ENCODE data around the gene CRLF3. TPM values are rescaled to one million over a fixed set of nuclear protein-coding genes. Genes with fewer than 3 reads are reported as not detected.
A peak's percentile ranks its signal among the peaks of the same experiment; 100 is the strongest.
"Not testable (repeated sequence)": the region's sequence is repeated elsewhere in the genome, so short reads cannot be mapped to it uniquely, and the experiment has no call there.

Gene CRLF3
- total RNA-seq: 1 to 10 TPM; 6.3 to 7.4 TPM
- long read RNA-seq, transcript CRLF3-201 (8 exons, 2,957 nt): major isoform, 11 of 18 reads
- long read RNA-seq, partial matches to known transcripts: 0 of 18 reads
- long read RNA-seq, other reads (novel, unspliced or antisense): 7 of 18 reads

- peak; percentile 99 for ATAC-seq
- intact Hi-C loops (cut with DNase I): no loop called here
Observed at GRCh38 chr17:30824356-30825145, at the start of gene CRLF3. Gene CRLF3, minus strand, starts transcription at chr17:30824692. Its CDS starts 41 bp downstream, at chr17:30824651.

GRCh38 chr17:30869005-30869404 lies 44.5 kb upstream of the CRLF3 start:
- no peak for DNase-seq
- no peak for ATAC-seq
- intact Hi-C loops (cut with DNase I): no loop called here

More at GRCh38 chr17:30824356-30825145, at the start of gene CRLF3:
- DNase-seq: peak; percentile 91

- DNase-seq (no peak), ATAC-seq (no peak)
- intact Hi-C loops (cut with DNase I): no loop called here
Observed at GRCh38 chr17:30864636-30865035, 40.1 kb upstream of the CRLF3 start.

GRCh38 chr17:30858556-30859250 lies 34.2 kb upstream of the CRLF3 start:
- ATAC-seq (no peak), DNase-seq (no peak)
- intact Hi-C loops (cut with DNase I): no loop called here

GRCh38 chr17:30854146-30854545 lies 29.7 kb upstream of the CRLF3 start:
- DNase-seq: no peak
- intact Hi-C loops (cut with DNase I): no loop called here

GRCh38 chr17:30848021-30848420 lies 23.5 kb upstream of the CRLF3 start:
- DNase-seq (no peak), ATAC-seq (no peak)
- intact Hi-C loops (cut with DNase I): no loop called here

More at GRCh38 chr17:30854146-30854545, 29.7 kb upstream of the CRLF3 start:
- no peak for ATAC-seq

GRCh38 chr17:30840771-30841170 lies 16.3 kb upstream of the CRLF3 start:
- DNase-seq (no peak), ATAC-seq (no peak)
- intact Hi-C loops (cut with DNase I): no loop called here

- no peak for ATAC-seq
- DNase-seq: no peak
- intact Hi-C loops (cut with DNase I): no loop called here
Observed at GRCh38 chr17:30838202-30838807, 13.8 kb upstream of the CRLF3 start.

- ATAC-seq (no peak), DNase-seq (no peak)
- intact Hi-C loops (cut with DNase I): no loop called here
Observed at GRCh38 chr17:30832438-30833124, 8.1 kb upstream of the CRLF3 start.

- DNase-seq: peak; percentile 94
- intact Hi-C loops (cut with DNase I): no loop called here
- peak; percentile 98 to 100 for ATAC-seq
Observed at GRCh38 chr17:30831663-30832437, 7.4 kb upstream of the CRLF3 start, which contains the start of gene ATAD5. Gene ATAD5, plus strand, starts transcription at chr17:30831966. Its CDS starts 382 bp downstream, at chr17:30832348.

GRCh38 chr17:30831257-30831656 lies 6.8 kb upstream of the CRLF3 start:
- ATAC-seq (peak; percentile 6 to 45), DNase-seq (no peak)
- intact Hi-C loops (cut with DNase I): no loop called here

GRCh38 chr17:30829022-30829421 lies 4.5 kb upstream of the CRLF3 start:
- ATAC-seq (no peak), DNase-seq (no peak)
- intact Hi-C loops (cut with DNase I): no loop called here

GRCh38 chr17:30827082-30827481 lies 2.6 kb upstream of the CRLF3 start:
- intact Hi-C loops (cut with DNase I): no loop called here
- DNase-seq (no peak), ATAC-seq (no peak)

GRCh38 chr17:30824002-30824355 lies 513 bp downstream of the CRLF3 start:
- peak; percentile 27 to 32 for ATAC-seq

GRCh38 chr17:30823421-30823820 lies 1.1 kb downstream of the CRLF3 start:
- intact Hi-C loops (cut with DNase I): no loop called here

More at GRCh38 chr17:30824002-30824355, 513 bp downstream of the CRLF3 start:
- intact Hi-C loops (cut with DNase I): no loop called here
- DNase-seq: no peak

GRCh38 chr17:30822919-30823318 lies 1.6 kb downstream of the CRLF3 start:
- intact Hi-C loops (cut with DNase I); DNase-seq; ATAC-seq: not testable (repeated sequence)

More at GRCh38 chr17:30823421-30823820, 1.1 kb downstream of the CRLF3 start:
- ATAC-seq: no peak
- no peak for DNase-seq

GRCh38 chr17:30821871-30822723 lies 2.4 kb downstream of the CRLF3 start:
- intact Hi-C loops (cut with DNase I): no loop called here
- no peak for DNase-seq
- ATAC-seq: no peak
